Nephron (organoid): ENCODE data around the gene PARP9.

Experiments used
- H3K27ac Mint-ChIP-seq, 3 experiments: 2 replicates each; pipeline ENCODE4 v1.8.0; 2020; ENCODE audit warnings: mixed read lengths in 3 of 3, mild to moderate bottlenecking in 2 of 3, moderate library complexity in 1 of 3
- H3K27me3 Mint-ChIP-seq: 2 replicates; pipeline ENCODE4 v1.8.0; 2021; ENCODE audit warnings: low read depth, mild to moderate bottlenecking, moderate library complexity, mixed read lengths
- H3K36me3 Mint-ChIP-seq: 2 replicates; pipeline ENCODE4 v1.8.0; 2020; ENCODE audit warnings: low read depth, mixed read lengths
- H3K4me1 Mint-ChIP-seq: 2 replicates; pipeline ENCODE4 v1.8.0; 2020; ENCODE audit warnings: mixed read lengths
- H3K4me3 Mint-ChIP-seq, 3 experiments: 2 replicates each; pipeline ENCODE4 v1.8.0; 2020; ENCODE audit warnings: mild to moderate bottlenecking in 3 of 3, mixed read lengths in 3 of 3, moderate library complexity in 2 of 3
- H3K9me3 Mint-ChIP-seq: 2 replicates; pipeline ENCODE4 v1.8.0; 2020; ENCODE audit warnings: mixed read lengths
- CTCF ChIP-seq, 3 experiments: fragments of 200-600 bp; sonication (generic); IDR thresholded peaks; one replicate each; pipeline ENCODE4 v1.5.0; 2021; ENCODE audit warnings: antibody characterized with exemption in 3 of 3; ENCODE audit not compliant: unreplicated experiment in 3 of 3

Gene PARP9

GRCh38 chr3:122589297-122589696 lies 25.2 kb upstream of the PARP9 start:
- Mint-ChIP-seq H3K4me1 (no peaks in the 10 kb centered on the region), H3K27me3 (peaks cover 4% of the 10 kb centered on the region), H3K36me3 (no peaks in the 10 kb centered on the region), H3K4me3 (no peak overlapping the region), H3K9me3 (no peaks in the 10 kb centered on the region), H3K27ac (no peak overlapping the region)
- TF ChIP-seq CTCF (IDR thresholded peaks at IDR 0.05; ENCODE audit: unreplicated experiment in 3 of 3) = no peak

GRCh38 chr3:122587572-122587971 lies 23.5 kb upstream of the PARP9 start:
- Mint-ChIP-seq H3K4me1 (no peaks in the 10 kb centered on the region), H3K36me3 (peaks cover 2% of the 10 kb centered on the region), H3K27me3 (peaks cover 4% of the 10 kb centered on the region), H3K27ac (no peak overlapping the region), H3K4me3 (no peak overlapping the region), H3K9me3 (peaks cover 10% of the 10 kb centered on the region)
- no peak for TF ChIP-seq CTCF (IDR thresholded peaks at IDR 0.05; ENCODE audit: unreplicated experiment in 3 of 3)

GRCh38 chr3:122586773-122587485 lies 22.8 kb upstream of the PARP9 start:
- H3K4me3 Mint-ChIP-seq = no peak overlapping the region
- no peaks in the 10 kb centered on the region for H3K4me1 Mint-ChIP-seq
- peaks cover 16% of the 10 kb centered on the region for H3K9me3 Mint-ChIP-seq
- no peak for TF ChIP-seq CTCF (IDR thresholded peaks at IDR 0.05; ENCODE audit: unreplicated experiment in 3 of 3)
- H3K27ac Mint-ChIP-seq = no peak overlapping the region
- H3K36me3 Mint-ChIP-seq = peaks cover 4% of the 10 kb centered on the region
- H3K27me3 Mint-ChIP-seq = peaks cover 4% of the 10 kb centered on the region

- TF ChIP-seq CTCF (IDR thresholded peaks at IDR 0.05; ENCODE audit: unreplicated experiment in 3 of 3) = no peak
- H3K27me3 Mint-ChIP-seq = peaks cover 4% of the 10 kb centered on the region
- peaks cover 4% of the 10 kb centered on the region for H3K36me3 Mint-ChIP-seq
- no peaks in the 10 kb centered on the region for H3K4me1 Mint-ChIP-seq
- H3K4me3 Mint-ChIP-seq = no peak overlapping the region
- no peak overlapping the region for H3K27ac Mint-ChIP-seq
- H3K9me3 Mint-ChIP-seq = peaks cover 22% of the 10 kb centered on the region
Observed at GRCh38 chr3:122586098-122586497, 22.0 kb upstream of the PARP9 start.

- peaks cover 11% of the 10 kb centered on the region for H3K27me3 Mint-ChIP-seq
- no peak for TF ChIP-seq CTCF (IDR thresholded peaks at IDR 0.05; ENCODE audit: unreplicated experiment in 3 of 3)
- peaks cover 4% of the 10 kb centered on the region for H3K36me3 Mint-ChIP-seq
Observed at GRCh38 chr3:122582390-122582789, 18.3 kb upstream of the PARP9 start.

GRCh38 chr3:122581622-122582021 lies 17.5 kb upstream of the PARP9 start:
- Mint-ChIP-seq H3K4me3 (no peak overlapping the region), H3K4me1 (peaks cover 7% of the 10 kb centered on the region), H3K27ac (no peak overlapping the region), H3K27me3 (peaks cover 11% of the 10 kb centered on the region), H3K36me3 (peaks cover 4% of the 10 kb centered on the region), H3K9me3 (peaks cover 22% of the 10 kb centered on the region)
- TF ChIP-seq CTCF (IDR thresholded peaks at IDR 0.05; ENCODE audit: unreplicated experiment in 3 of 3) = no peak

More at GRCh38 chr3:122582390-122582789, 18.3 kb upstream of the PARP9 start:
- H3K4me3 Mint-ChIP-seq = no peak overlapping the region
- H3K27ac Mint-ChIP-seq = no peak overlapping the region
- H3K4me1 Mint-ChIP-seq = peaks cover 7% of the 10 kb centered on the region
- peaks cover 22% of the 10 kb centered on the region for H3K9me3 Mint-ChIP-seq
